Fibroblast of the aortic adventitia (primary cell): ENCODE measurements around the gene RGS6. TPM values are rescaled to one million over a fixed set of nuclear protein-coding genes. Genes with fewer than 3 reads are reported as not detected.
A peak's percentile ranks its signal among the peaks of the same experiment; 100 is the strongest.

Experiments
- DNase-seq: peaks from one replicate; pipeline ENCODE4 v3.0.0-alpha.2; 2010; ENCODE audit warnings: low read depth
- H3K4me3 ChIP-seq: 2 replicates; pipeline ENCODE4 v1.5.1; 2011; ENCODE audit warnings: low read depth, mild to moderate bottlenecking, control low read depth, low read length, moderate library complexity
- CTCF ChIP-seq: IDR thresholded peaks from 2 replicates; pipeline ENCODE4 v1.5.1; 2011; ENCODE audit warnings: mild to moderate bottlenecking, low read length, control low read depth, inconsistent platforms; ENCODE audit not compliant: insufficient read depth
- total RNA-seq: library from RNA; depleted of rRNA; stranded (reverse); fragments of >200 nt; gene quantifications from 2 replicates; pipeline ENCODE4 v1.2.3, GENCODE V29; 2012; ENCODE audit warnings: low replicate concordance

Gene RGS6
- total RNA-seq, 1 donor = not detected

GRCh38 chr14:72013721-72014345 lies 81.6 kb downstream of the RGS6 start:
- H3K4me3 ChIP-seq = no peak overlapping the region
- DNase-seq = no peak
- no peak for TF ChIP-seq CTCF

GRCh38 chr14:72014486-72014885 lies 82.3 kb downstream of the RGS6 start:
- no peak for DNase-seq
- no peak overlapping the region for H3K4me3 ChIP-seq
- no peak for TF ChIP-seq CTCF

- no peak for DNase-seq
- no peak overlapping the region for H3K4me3 ChIP-seq
- no peak for TF ChIP-seq CTCF
These were observed 85.1 kb downstream of the RGS6 start for GRCh38 chr14:72017290-72017689.

GRCh38 chr14:72023128-72024042 lies 91.2 kb downstream of the RGS6 start:
- H3K4me3 ChIP-seq = no peak overlapping the region
- TF ChIP-seq CTCF = no peak
- DNase-seq = no peak

GRCh38 chr14:72024043-72024407 lies 91.8 kb downstream of the RGS6 start:
- no peak overlapping the region for H3K4me3 ChIP-seq
- peak; percentile 15 for TF ChIP-seq CTCF
- DNase-seq = peak; percentile 7

GRCh38 chr14:72024504-72024903 lies 92.3 kb downstream of the RGS6 start:
- TF ChIP-seq CTCF = no peak
- no peak overlapping the region for H3K4me3 ChIP-seq
- no peak for DNase-seq
